AG09319 (cell line): ENCODE results near the gene CD33.

Experiments
- DNase-seq: peaks from one replicate; pipeline ENCODE4 v3.0.0-alpha.2; 2010; ENCODE audit warnings: low read depth; ENCODE audit errors: extremely low read depth
- CTCF ChIP-seq: IDR thresholded peaks from 2 replicates; pipeline ENCODE4 v1.5.1; 2011; ENCODE audit warnings: low read depth, mild to moderate bottlenecking, inconsistent platforms, low read length, moderate library complexity

Gene CD33

GRCh38 chr19:51196181-51196580, 28.7 kb upstream of the CD33 start:
- no peak for TF ChIP-seq CTCF
- DNase-seq, result no peak

- no peak for TF ChIP-seq CTCF
- DNase-seq, result no peak
Observed at GRCh38 chr19:51198641-51199040, 26.2 kb upstream of the CD33 start.

GRCh38 chr19:51200071-51200666, 24.7 kb upstream of the CD33 start:
- no peak for DNase-seq
- no peak for TF ChIP-seq CTCF

- TF ChIP-seq CTCF, result no peak
- no peak for DNase-seq
Observed at GRCh38 chr19:51201712-51202111, 23.2 kb upstream of the CD33 start.

GRCh38 chr19:51203916-51204315, 21.0 kb upstream of the CD33 start:
- DNase-seq, result no peak
- no peak for TF ChIP-seq CTCF

GRCh38 chr19:51204321-51204720, 20.6 kb upstream of the CD33 start:
- no peak for TF ChIP-seq CTCF

GRCh38 chr19:51207747-51208146, 17.1 kb upstream of the CD33 start:
- no peak for DNase-seq

More at GRCh38 chr19:51204321-51204720, 20.6 kb upstream of the CD33 start:
- DNase-seq, result no peak

More at GRCh38 chr19:51207747-51208146, 17.1 kb upstream of the CD33 start:
- TF ChIP-seq CTCF, result no peak
